Thoracic aorta (tissue), 2 donors: Measurements from ENCODE around the gene ICE2. TPM values are rescaled to one million over a fixed set of nuclear protein-coding genes. Genes with fewer than 3 reads are reported as not detected.

Experiments
- ATAC-seq: fragments of 150-250 bp; one replicate; pipeline ENCODE4 v1.8.0; 2017; ENCODE audit warnings: low read depth; ENCODE audit not compliant: insufficient number of reproducible peaks, low FRiP score
- DNase-seq: peaks from one replicate; pipeline ENCODE4 v3.0.0-alpha.2; 2020; ENCODE audit warnings: low spot score
- H3K27ac ChIP-seq, 2 donors: fragments of 200-600 bp; sonication (generic); 1 replicate in 1 of 2; 2 replicates in 1 of 2; pipeline ENCODE4 v1.5.1; 2016; ENCODE audit warnings: mild to moderate bottlenecking in 2 of 2, moderate library complexity in 2 of 2
- H3K27me3 ChIP-seq: fragments of 200-600 bp; sonication (generic); replicated peaks from 2 replicates; pipeline ENCODE4 v1.6.0; 2016; ENCODE audit warnings: mild to moderate bottlenecking; ENCODE audit not compliant: insufficient read depth
- H3K36me3 ChIP-seq: fragments of 200-600 bp; sonication (generic); one replicate; pipeline ENCODE4 v1.5.1; 2016
- H3K4me1 ChIP-seq, 2 donors: fragments of 200-600 bp; sonication (generic); 1 replicate in 1 of 2; 2 replicates in 1 of 2; pipeline versions ENCODE4 v1.5.1 to v1.6.0; 2016; ENCODE audit warnings: low read depth in 2 of 2, mild to moderate bottlenecking in 1 of 2; ENCODE audit not compliant: control insufficient read depth in 1 of 2
- H3K4me3 ChIP-seq: fragments of 200-600 bp; sonication (generic); 2 replicates; pipeline ENCODE4 v1.5.1; 2016; ENCODE audit warnings: mild to moderate bottlenecking
- H3K9me3 ChIP-seq: fragments of 200-600 bp; sonication (generic); 2 replicates; pipeline ENCODE4 v1.5.1; 2016
- total RNA-seq, 2 donors: library from RNA; depleted of rRNA; stranded (reverse); fragments of >200 nt; gene quantifications; one replicate each; pipeline versions ENCODE4 v1.1.0 to v1.2.3, GENCODE V29; 2016
- TF ChIP-seq, protein P1 (sequence below): fragments of 200-600 bp; sonication (generic); IDR thresholded peaks from one replicate; pipeline ENCODE4 v1.5.1; 2019; ENCODE audit warnings: antibody characterized with exemption

ICE2 gene
- total RNA-seq, 2 donors from 2014 or later, result 19.4 to 57.2 TPM

DNA sequence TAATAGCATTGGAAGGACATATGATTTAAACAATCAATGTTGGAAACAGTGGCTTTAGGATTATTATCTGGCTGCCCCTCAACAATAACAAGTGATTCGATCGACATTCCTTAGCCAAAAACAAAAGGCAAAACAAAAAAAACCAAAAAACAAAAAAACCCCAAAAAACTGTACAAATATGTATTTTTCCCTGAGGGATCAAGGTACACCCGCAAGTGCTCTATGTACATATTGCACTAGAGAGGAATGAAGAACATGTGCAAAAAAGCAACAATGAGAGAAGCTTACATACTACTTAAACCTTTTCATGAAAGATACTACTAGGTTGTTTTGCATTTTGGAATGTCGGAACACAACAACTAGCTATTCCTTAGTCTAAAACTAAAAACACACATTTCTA, 14.2 kb upstream of the ICE2 start:
- peaks cover 12% of the 10 kb centered on the region for H3K36me3 ChIP-seq
- TF ChIP-seq, protein P1, sequence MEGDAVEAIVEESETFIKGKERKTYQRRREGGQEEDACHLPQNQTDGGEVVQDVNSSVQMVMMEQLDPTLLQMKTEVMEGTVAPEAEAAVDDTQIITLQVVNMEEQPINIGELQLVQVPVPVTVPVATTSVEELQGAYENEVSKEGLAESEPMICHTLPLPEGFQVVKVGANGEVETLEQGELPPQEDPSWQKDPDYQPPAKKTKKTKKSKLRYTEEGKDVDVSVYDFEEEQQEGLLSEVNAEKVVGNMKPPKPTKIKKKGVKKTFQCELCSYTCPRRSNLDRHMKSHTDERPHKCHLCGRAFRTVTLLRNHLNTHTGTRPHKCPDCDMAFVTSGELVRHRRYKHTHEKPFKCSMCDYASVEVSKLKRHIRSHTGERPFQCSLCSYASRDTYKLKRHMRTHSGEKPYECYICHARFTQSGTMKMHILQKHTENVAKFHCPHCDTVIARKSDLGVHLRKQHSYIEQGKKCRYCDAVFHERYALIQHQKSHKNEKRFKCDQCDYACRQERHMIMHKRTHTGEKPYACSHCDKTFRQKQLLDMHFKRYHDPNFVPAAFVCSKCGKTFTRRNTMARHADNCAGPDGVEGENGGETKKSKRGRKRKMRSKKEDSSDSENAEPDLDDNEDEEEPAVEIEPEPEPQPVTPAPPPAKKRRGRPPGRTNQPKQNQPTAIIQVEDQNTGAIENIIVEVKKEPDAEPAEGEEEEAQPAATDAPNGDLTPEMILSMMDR, result no peak
- H3K27ac ChIP-seq, result no peak overlapping the region
- ATAC-seq, result no peak
- no peak overlapping the region for H3K4me3 ChIP-seq
- no peak for DNase-seq
- H3K27me3 ChIP-seq, result no peaks in the 10 kb centered on the region
- no peaks in the 10 kb centered on the region for H3K9me3 ChIP-seq
- no peaks in the 10 kb centered on the region for H3K4me1 ChIP-seq

DNA sequence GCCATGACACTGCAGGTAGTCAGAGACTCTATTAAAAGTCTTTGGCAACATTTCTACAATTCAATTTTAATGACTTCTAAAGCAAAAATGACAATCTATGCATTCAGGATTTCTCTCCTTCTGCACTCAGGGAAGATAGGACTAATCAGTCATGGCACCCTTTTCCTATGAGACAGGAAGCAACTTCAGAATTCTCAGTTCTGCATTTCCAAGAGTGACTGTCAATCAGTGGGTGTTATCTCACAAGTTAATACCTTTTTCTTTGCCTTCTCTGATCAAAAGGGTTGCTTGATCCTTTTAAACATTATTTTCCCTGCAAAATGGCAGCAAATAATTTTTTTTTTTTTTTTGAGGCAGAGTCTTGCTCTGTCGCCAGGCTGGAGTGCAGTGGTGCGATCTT, 7.8 kb upstream of the ICE2 start:
- H3K4me3 ChIP-seq, result no peak overlapping the region
- H3K27me3 ChIP-seq, result no peaks in the 10 kb centered on the region
- H3K4me1 ChIP-seq, result no peaks in the 10 kb centered on the region
- H3K36me3 ChIP-seq, result no peaks in the 10 kb centered on the region
- ATAC-seq, result no peak
- TF ChIP-seq, protein P1, result no peak
- no peaks in the 10 kb centered on the region for H3K9me3 ChIP-seq
- DNase-seq, result no peak
- no peak overlapping the region for H3K27ac ChIP-seq

DNA sequence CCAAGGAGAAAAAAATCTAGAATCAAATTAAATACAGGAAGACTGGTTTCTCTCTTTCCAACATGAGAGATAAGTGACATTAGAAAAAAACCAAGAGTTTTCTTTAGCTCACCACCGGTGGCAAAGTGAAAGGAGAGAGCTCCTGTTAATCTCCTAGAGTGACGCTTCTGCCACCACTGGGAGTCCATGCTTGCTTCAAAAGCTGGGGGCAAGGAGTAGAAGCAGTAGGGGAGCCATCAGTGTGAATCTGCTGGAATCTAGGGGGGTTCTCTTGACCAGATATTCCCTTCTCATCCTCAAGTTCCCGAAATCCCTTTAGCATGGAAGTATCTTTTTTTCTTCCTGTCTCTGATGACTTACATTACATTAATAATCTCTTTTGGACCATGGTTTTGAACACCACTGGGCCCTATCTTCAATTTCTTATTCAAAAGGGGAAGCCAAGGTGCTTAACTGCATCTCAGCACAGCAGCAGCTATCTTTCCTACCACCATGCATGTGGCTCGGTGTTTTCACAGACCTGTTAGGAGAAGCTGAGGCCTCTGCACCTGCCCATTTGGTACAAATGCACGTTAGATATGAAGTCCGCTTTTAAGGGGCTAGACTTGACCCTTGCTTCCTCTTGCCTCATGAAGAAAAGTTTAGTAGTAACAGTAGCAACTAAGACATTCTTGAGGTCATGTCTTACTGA, 6.6 kb upstream of the ICE2 start:
- Histone ChIP-seq H3K4me1 (no peaks in the 10 kb centered on the region), H3K27ac (no peak overlapping the region), H3K4me3 (no peak overlapping the region), H3K36me3 (no peaks in the 10 kb centered on the region), H3K27me3 (no peaks in the 10 kb centered on the region), H3K9me3 (no peaks in the 10 kb centered on the region)
- TF ChIP-seq, protein P1, result no peak
- ATAC-seq, result no peak
- DNase-seq, result no peak

DNA sequence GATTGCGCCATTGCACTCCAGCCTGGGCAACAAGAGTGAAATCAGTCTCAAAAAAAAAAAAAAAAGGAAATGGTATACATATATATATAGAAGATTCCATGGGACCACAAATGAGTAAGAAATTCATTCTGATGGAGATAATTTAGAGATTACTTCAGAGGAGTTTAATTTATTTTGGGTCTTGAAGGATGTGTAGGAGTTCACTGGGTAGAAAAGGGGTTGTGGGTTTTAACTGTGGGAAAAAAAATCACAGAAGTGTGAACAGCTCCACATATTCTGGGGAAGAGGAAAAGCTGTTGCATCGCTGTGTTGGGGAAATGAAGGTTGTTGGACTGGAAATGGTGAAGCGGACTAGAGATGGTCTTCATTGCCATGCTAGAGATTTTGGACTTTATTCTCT, 4.1 kb upstream of the ICE2 start:
- H3K27me3 ChIP-seq, result no peaks in the 10 kb centered on the region

DNA sequence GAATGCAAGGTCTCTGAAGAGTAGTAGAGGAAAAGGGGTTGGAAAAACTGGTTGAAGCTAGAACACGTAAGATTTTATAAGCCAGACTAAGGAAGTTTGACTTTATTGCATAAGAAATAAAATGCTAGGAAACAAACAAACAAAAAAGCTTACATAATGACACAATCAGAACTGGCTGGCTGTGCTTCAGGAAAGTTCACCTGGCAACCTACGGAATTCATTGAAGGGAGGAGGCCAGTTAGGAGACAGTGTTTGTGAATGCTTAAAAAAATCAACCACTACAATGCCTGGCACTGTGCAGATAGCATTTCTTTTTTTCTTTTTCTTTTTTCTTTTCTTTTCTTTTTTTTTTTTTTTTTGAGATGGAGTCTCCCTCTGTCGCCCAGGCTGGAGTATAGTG, 1.9 kb upstream of the ICE2 start:
- no peaks in the 10 kb centered on the region for H3K27me3 ChIP-seq
- no peak overlapping the region for H3K27ac ChIP-seq
- no peak for DNase-seq
- peaks cover 15 to 35% of the 10 kb centered on the region in 2 donors for H3K4me1 ChIP-seq
- TF ChIP-seq, protein P1, result no peak
- H3K4me3 ChIP-seq, result no peak overlapping the region
- no peak for ATAC-seq
- no peaks in the 10 kb centered on the region for H3K36me3 ChIP-seq
- H3K9me3 ChIP-seq, result no peaks in the 10 kb centered on the region

More for the DNA sequence above, 4.1 kb upstream of the ICE2 start:
- H3K36me3 ChIP-seq, result no peaks in the 10 kb centered on the region
- peaks cover 0 to 13% of the 10 kb centered on the region in 2 donors for H3K4me1 ChIP-seq
- no peaks in the 10 kb centered on the region for H3K9me3 ChIP-seq
- TF ChIP-seq, protein P1, result no peak
- DNase-seq (no peak), ATAC-seq (no peak)
- H3K4me3 ChIP-seq, result no peak overlapping the region
- no peak overlapping the region for H3K27ac ChIP-seq
